H1 (cell line): ENCODE results near the gene LEUTX. TPM values are rescaled to one million over a fixed set of nuclear protein-coding genes. Genes with fewer than 3 reads are reported as not detected.
"Not testable (repeated sequence)": the region's sequence is repeated elsewhere in the genome, so short reads cannot be mapped to it uniquely, and the experiment has no call there.

Experiments
- CTCF ChIA-PET: fragments of 300-600 bp; sonication (Branson Sonifier 250); formaldehyde crosslinking; loops from one replicate; lab custom pipeline; 2021; ENCODE audit not compliant: partially characterized antibody; lab: Charles Lee
- POLR2A ChIA-PET: fragments of 300-600 bp; sonication (Branson Sonifier 250); formaldehyde crosslinking; loops from one replicate; lab custom pipeline; 2021; ENCODE audit warnings: inconsistent platforms; ENCODE audit not compliant: partially characterized antibody; lab: Charles Lee
- DNase-seq, 2 experiments: peaks; one replicate each; pipeline versions ENCODE4 v3.0.0 to v3.0.0-alpha.2; 2010 to 2022; ENCODE audit warnings: low spot score in 2 of 2, low read depth in 1 of 2, mixed read lengths in 1 of 2
- FAIRE-seq: peaks from 2 replicates; lab custom pipeline; 2011; peaks lifted over from hg19 to GRCh38; lab: Jason Lieb, UNC
- H2AFZ ChIP-seq: 2 replicates; pipeline ENCODE4 v1.8.1; 2012; ENCODE audit warnings: low read length, inconsistent platforms
- H2AK5ac ChIP-seq: 2 replicates; pipeline ENCODE4 v1.6.1; 2013; ENCODE audit warnings: low read depth, low read length
- H2BK120ac ChIP-seq: replicated peaks from 2 replicates; pipeline ENCODE3; 2013; ENCODE audit warnings: low read depth, low read length, inconsistent platforms
- H2BK12ac ChIP-seq: 2 replicates; pipeline ENCODE4 v1.6.1; 2013; ENCODE audit warnings: low read depth, low read length
- H2BK15ac ChIP-seq: 2 replicates; pipeline ENCODE4 v1.6.1; 2013; ENCODE audit warnings: low read length
- H2BK20ac ChIP-seq: 2 replicates; pipeline ENCODE4 v1.6.1; 2013; ENCODE audit warnings: low read length
- H2BK5ac ChIP-seq: 2 replicates; pipeline ENCODE4 v1.6.1; 2013; ENCODE audit warnings: low read depth, low read length
- H3K14ac ChIP-seq: 2 replicates; pipeline ENCODE4 v1.6.1; 2013; ENCODE audit warnings: inconsistent platforms; ENCODE audit not compliant: insufficient read length
- H3K18ac ChIP-seq: 2 replicates; pipeline ENCODE4 v1.6.1; 2013; ENCODE audit warnings: low read length; ENCODE audit errors: extremely low read depth
- H3K23ac ChIP-seq: 2 replicates; pipeline ENCODE4 v1.6.1; 2013; ENCODE audit warnings: inconsistent platforms; ENCODE audit not compliant: insufficient read length
- H3K23me2 ChIP-seq: 2 replicates; pipeline ENCODE4 v1.6.1; 2013; ENCODE audit warnings: low read depth, low read length
- H3K27ac ChIP-seq: 2 replicates; pipeline ENCODE4 v1.6.1; 2011; ENCODE audit warnings: low read depth, low read length, inconsistent platforms
- H3K27me3 ChIP-seq, 4 experiments: replicated peaks in 1 of 4; 1 replicate in 1 of 4; 2 replicates in 3 of 4; pipeline versions ENCODE4 v1.6.1 to v1.8.1; 2011 to 2013; ENCODE audit warnings: low read length in 3 of 4, mild to moderate bottlenecking in 3 of 4, inconsistent platforms in 2 of 4, mixed read lengths in 2 of 4, moderate library complexity in 1 of 4; ENCODE audit not compliant: control insufficient read depth in 3 of 4, insufficient read depth in 3 of 4; ENCODE audit errors: extremely low read depth in 1 of 4
- H3K36me3 ChIP-seq, 4 experiments: 2 replicates each; pipeline versions ENCODE4 v1.6.1 to v1.8.1; 2011 to 2013; ENCODE audit warnings: mild to moderate bottlenecking in 4 of 4, low read length in 3 of 4, moderate library complexity in 2 of 4, control low read depth in 1 of 4, inconsistent platforms in 1 of 4; ENCODE audit not compliant: insufficient read depth in 4 of 4, control insufficient read depth in 2 of 4
- H3K4ac ChIP-seq: replicated peaks from 2 replicates; pipeline ENCODE3; 2013; ENCODE audit warnings: low read length, low read depth, mixed read lengths, inconsistent platforms; ENCODE audit not compliant: insufficient read length
- H3K4me1 ChIP-seq, 4 experiments: replicated peaks in 1 of 4; 1 replicate in 1 of 4; 2 replicates in 3 of 4; pipeline versions ENCODE4 v1.6.1 to v1.8.1; 2011 to 2013; ENCODE audit warnings: low read length in 3 of 4, inconsistent platforms in 2 of 4, mixed read lengths in 1 of 4; ENCODE audit not compliant: insufficient read depth in 4 of 4, control insufficient read depth in 3 of 4
- H3K4me2 ChIP-seq, 2 experiments: 2 replicates each; pipeline versions ENCODE4 v1.6.1 to v1.8.1; 2011 to 2013; ENCODE audit warnings: low read depth in 2 of 2, low read length in 2 of 2, control low read depth in 1 of 2, inconsistent platforms in 1 of 2, mild to moderate bottlenecking in 1 of 2; ENCODE audit not compliant: insufficient read depth in 1 of 2
- H3K4me3 ChIP-seq, 4 experiments: fragments of 200-600, 300-600 bp in 1 of 4; sonication (generic), shearing (Covaris generic), sonication (Bioruptor Twin) in 1 of 4; 2 replicates each; pipeline versions ENCODE4 v1.5.1 to v1.8.1; 2011 to 2016; ENCODE audit warnings: low read length in 4 of 4, low read depth in 3 of 4, control low read depth in 2 of 4, inconsistent platforms in 2 of 4, mild to moderate bottlenecking in 2 of 4, mixed read lengths in 1 of 4, moderate library complexity in 1 of 4; ENCODE audit not compliant: insufficient read depth in 2 of 4; ENCODE audit errors: extremely low read depth in 1 of 4
- H3K56ac ChIP-seq: replicated peaks from 2 replicates; pipeline ENCODE3; 2013; ENCODE audit warnings: low read depth, mild to moderate bottlenecking, mixed read lengths, low read length, inconsistent platforms; ENCODE audit not compliant: insufficient read length
- H3K79me1 ChIP-seq: 2 replicates; pipeline ENCODE4 v1.6.1; 2013; ENCODE audit warnings: low read depth, low read length, control low read depth
- H3K79me2 ChIP-seq, 2 experiments: 2 replicates each; pipeline versions ENCODE4 v1.6.1 to v1.8.1; 2012 to 2013; ENCODE audit warnings: low read length in 2 of 2, mild to moderate bottlenecking in 2 of 2, inconsistent platforms in 1 of 2; ENCODE audit not compliant: insufficient read depth in 2 of 2, control insufficient read depth in 1 of 2
- H3K9ac ChIP-seq, 4 experiments: replicated peaks in 1 of 4; 1 replicate in 1 of 4; 2 replicates in 3 of 4; pipeline versions ENCODE4 v1.6.1 to v1.8.1; 2011 to 2013; ENCODE audit warnings: low read depth in 3 of 4, low read length in 3 of 4, control low read depth in 2 of 4, mild to moderate bottlenecking in 2 of 4, moderate library complexity in 2 of 4, inconsistent platforms in 1 of 4; ENCODE audit errors: extremely low read depth in 1 of 4
- H3K9me3 ChIP-seq, 2 experiments: 2 replicates each; pipeline versions ENCODE4 v1.6.1 to v1.8.1; 2012 to 2013; ENCODE audit warnings: mild to moderate bottlenecking in 2 of 2, moderate library complexity in 2 of 2, control low read depth in 1 of 2, inconsistent platforms in 1 of 2, low read depth in 1 of 2, low read length in 1 of 2, mixed read lengths in 1 of 2; ENCODE audit not compliant: insufficient read depth in 2 of 2
- H4K20me1 ChIP-seq, 2 experiments: replicated peaks in 1 of 2; 2 replicates each; pipeline versions ENCODE3 to v1.8.1; 2011 to 2013; ENCODE audit warnings: inconsistent platforms in 2 of 2, low read length in 2 of 2, mild to moderate bottlenecking in 1 of 2; ENCODE audit not compliant: insufficient read depth in 2 of 2, control insufficient read depth in 1 of 2
- H4K5ac ChIP-seq: 2 replicates; pipeline ENCODE4 v1.6.1; 2013; ENCODE audit warnings: low read length, low read depth, mixed read lengths, inconsistent platforms; ENCODE audit not compliant: insufficient read length
- H4K8ac ChIP-seq: 2 replicates; pipeline ENCODE4 v1.8.0; 2013; ENCODE audit warnings: mild to moderate bottlenecking, moderate library complexity, low read length, inconsistent platforms; ENCODE audit not compliant: insufficient read depth; ENCODE audit errors: extremely low read depth
- H4K91ac ChIP-seq: replicated peaks from 2 replicates; pipeline ENCODE3; 2013; ENCODE audit warnings: low read length, mixed read lengths, inconsistent platforms; ENCODE audit not compliant: insufficient read length
- WGBS, 2 experiments: shearing (Covaris generic) in 1 of 2; methylation state at CpG; one replicate each; pipeline versions ENCODE4 v1.1.6 to v1.1.7; 2013 to 2015; ENCODE audit warnings: low lambda C conversion rate in 2 of 2, mixed read lengths in 2 of 2, inconsistent platforms in 1 of 2, low coverage in 1 of 2, missing lambda C conversion rate in 1 of 2; ENCODE audit not compliant: insufficient replicate concordance in 2 of 2, insufficient coverage in 1 of 2, insufficient read length in 1 of 2; ENCODE audit errors: extremely low coverage in 1 of 2, missing lambda C conversion rate in 1 of 2; 5-methylcytosine and 5-hydroxymethylcytosine counted together
- polyA plus RNA-seq, 7 experiments: library from polyadenylated mRNA; depleted of rRNA in 3 of 7; stranded (reverse) in 5 of 7; unstranded in 2 of 7; fragments of >200 nt in 5 of 7; fragments of 200-250 nt in 2 of 7; gene quantifications; 1 replicate in 5 of 7; 2 replicates in 1 of 7; 4 replicates in 1 of 7; pipeline versions ENCODE4 v1.2.1 to v1.2.3, GENCODE V29; 2011 to 2013; ENCODE audit warnings: missing spikeins in 2 of 7, mixed read lengths in 2 of 7
- total RNA-seq: library from RNA; stranded (reverse); fragmentation: NEBNext Ultra II Directional; extraction: Animal tissue kit (Norgen Biotek cat#: 25700); gene quantifications from 2 replicates; pipeline ENCODE4 v1.2.1, GENCODE V29; 2021

Gene LEUTX
- total and polyA plus RNA-seq, 2 of the 8 experiments (the other 6 are each of a cell fraction or from before 2014, with no cell fraction given) = not detected

DNA sequence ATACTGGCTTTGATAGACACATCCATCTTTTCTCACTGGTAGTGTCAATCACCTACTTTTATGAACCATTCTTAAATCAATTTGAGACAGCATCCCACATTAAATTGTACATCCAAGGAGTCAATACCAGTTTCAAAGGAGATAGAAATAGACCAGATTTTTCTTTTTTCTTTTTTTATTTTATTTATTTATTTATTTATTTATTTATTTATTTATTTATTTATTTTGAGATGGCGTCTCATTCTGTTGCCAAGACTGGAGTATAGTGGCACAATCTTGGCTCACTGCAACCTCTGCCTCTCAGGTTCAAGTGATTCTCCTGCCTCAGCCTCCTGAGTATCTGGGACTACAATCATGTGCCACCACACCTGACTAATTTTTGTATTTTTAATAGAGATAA lies 16.8 kb upstream of the LEUTX start:
- H3K4ac ChIP-seq, H4K5ac ChIP-seq, H2BK20ac ChIP-seq, H3K14ac ChIP-seq, H4K8ac ChIP-seq, H3K23me2 ChIP-seq, H3K79me2 ChIP-seq, DNase-seq, H3K56ac ChIP-seq, FAIRE-seq, H3K23ac ChIP-seq, CTCF ChIA-PET, H2AK5ac ChIP-seq, H2AFZ ChIP-seq, H2BK120ac ChIP-seq, H2BK5ac ChIP-seq, H2BK15ac ChIP-seq, H3K4me3 ChIP-seq, H3K4me1 ChIP-seq, H3K36me3 ChIP-seq, H3K79me1 ChIP-seq, POLR2A ChIA-PET, H3K9ac ChIP-seq, H3K4me2 ChIP-seq, H3K27me3 ChIP-seq, H3K18ac ChIP-seq, H3K27ac ChIP-seq, H4K91ac ChIP-seq, H4K20me1 ChIP-seq, H2BK12ac ChIP-seq, H3K9me3 ChIP-seq: not testable (repeated sequence)
- WGBS, 2 experiments = 88% methylated on average over 1 of the region's 1 CpG; no CpG with 5 or more reads in 1 of the 2 experiments
